HL-60/S4 treated with phorbol 12-myristate 13-acetate at 8.2 ng/mL for 4 days and 3 days (cell line): Measurements from ENCODE around the gene RNU11.
"Not testable (repeated sequence)": the region's sequence is repeated elsewhere in the genome, so short reads cannot be mapped to it uniquely, and the experiment has no call there.

Experiments
- in situ Hi-C: fragments of 300-500 bp; cut with MboI; formaldehyde crosslinking; loops from 2 replicates; pipeline ENCODE4 v1.15.0; 2022; ENCODE audit warnings: low sequenced_read_pairs

The RNU11 gene

DNA sequence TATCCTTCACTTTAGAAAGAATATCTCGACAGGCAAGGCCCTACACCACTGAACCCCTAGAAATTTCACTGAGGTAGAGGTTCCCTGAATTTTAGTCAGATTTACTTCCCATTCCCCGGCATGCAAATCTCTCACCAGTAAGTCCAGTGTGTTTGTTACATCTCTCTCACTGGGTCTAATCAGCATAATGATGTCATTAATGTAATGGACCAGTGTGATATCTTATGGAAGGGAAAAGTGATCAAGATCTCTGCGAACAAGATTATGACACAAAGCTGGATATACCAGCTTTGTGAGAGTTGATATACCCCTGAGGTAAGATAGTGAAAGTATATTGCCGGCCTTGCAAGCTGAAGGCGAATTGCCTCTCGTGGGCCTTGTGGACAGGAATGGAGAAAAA, 7.9 kb downstream of the RNU11 start:
- in situ Hi-C loops, result no loop called here

- in situ Hi-C loops, result no loop called here
Measured at GRCh38 chr1:28663871-28664470, 15.6 kb downstream of the RNU11 start.

- in situ Hi-C loops, result no loop called here
Measured at GRCh38 chr1:28666806-28667205, 18.4 kb downstream of the RNU11 start.

DNA sequence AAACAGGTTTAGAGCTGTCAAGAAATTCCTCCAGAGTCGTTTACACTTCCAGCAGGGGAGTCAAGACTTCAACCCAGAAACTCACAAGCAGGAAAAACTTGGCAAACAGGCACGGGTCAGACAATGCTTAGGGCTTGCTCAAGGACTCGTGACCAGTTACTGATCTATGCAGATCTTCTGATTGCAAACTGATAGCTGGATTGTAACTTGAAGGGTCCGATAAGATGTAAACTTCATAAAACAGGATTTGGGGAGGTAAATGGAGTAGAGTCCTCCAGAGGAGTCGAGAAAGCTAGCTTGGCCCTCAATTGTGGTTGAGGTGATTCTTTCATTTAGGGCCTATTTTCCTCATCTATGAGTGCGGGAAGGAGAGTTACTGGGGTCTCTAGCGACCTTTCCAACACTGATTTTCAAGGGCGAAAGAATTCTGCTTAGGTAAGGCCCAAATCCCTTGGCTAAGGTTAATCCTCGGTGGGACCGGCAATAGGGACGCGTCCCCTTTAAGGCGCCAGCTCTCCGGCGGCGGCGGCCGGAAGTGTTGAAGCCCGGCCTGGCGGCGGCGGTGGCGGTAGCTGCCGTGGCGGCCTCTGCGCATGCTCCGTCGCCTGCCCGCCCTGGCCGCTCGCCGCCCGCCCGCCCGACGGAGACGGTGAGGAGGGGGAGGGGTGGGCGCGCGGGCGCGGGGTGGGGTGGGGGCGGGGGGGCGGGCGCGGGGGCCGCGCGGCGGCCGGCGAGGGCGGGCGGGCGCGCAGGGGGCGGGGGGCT, 20.0 kb downstream of the RNU11 start, which contains the start of gene GMEB1:
Gene GMEB1, plus strand, starts transcription at position 594 of the 765 bp plus-strand sequence. CDS start 14,829 bp downstream, outside the sequence.
- in situ Hi-C loops, result no loop called here

GRCh38 chr1:28668956-28669723, 20.7 kb downstream of the RNU11 start:
- in situ Hi-C loops, result no loop called here

GRCh38 chr1:28671254-28671780, 22.9 kb downstream of the RNU11 start:
- in situ Hi-C loops, result no loop called here

DNA sequence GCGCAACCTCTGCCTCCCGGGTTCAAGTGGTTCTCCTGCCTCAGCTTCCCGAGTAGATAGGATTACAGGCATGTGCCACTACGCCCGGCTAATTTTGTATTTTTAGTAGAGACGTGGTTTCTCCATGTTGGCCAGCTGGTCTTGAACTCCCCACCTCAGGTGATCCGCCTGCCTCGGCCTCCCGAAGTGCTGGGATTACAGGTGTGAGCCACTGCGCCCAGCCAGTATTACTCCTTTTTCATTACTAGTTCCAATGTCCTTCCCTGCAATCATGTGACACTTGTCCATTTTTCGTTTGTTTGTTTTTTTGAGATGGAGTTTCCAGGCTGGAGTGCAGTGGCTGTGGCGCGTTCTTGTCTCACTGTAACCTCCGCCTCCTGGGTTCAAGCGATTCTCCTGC, 24.6 kb downstream of the RNU11 start:
- in situ Hi-C loops, result not testable (repeated sequence)

GRCh38 chr1:28675924-28676257, 27.5 kb downstream of the RNU11 start:
- in situ Hi-C loops, result no loop called here

GRCh38 chr1:28680151-28680550, 31.8 kb downstream of the RNU11 start:
- in situ Hi-C loops, result no loop called here

DNA sequence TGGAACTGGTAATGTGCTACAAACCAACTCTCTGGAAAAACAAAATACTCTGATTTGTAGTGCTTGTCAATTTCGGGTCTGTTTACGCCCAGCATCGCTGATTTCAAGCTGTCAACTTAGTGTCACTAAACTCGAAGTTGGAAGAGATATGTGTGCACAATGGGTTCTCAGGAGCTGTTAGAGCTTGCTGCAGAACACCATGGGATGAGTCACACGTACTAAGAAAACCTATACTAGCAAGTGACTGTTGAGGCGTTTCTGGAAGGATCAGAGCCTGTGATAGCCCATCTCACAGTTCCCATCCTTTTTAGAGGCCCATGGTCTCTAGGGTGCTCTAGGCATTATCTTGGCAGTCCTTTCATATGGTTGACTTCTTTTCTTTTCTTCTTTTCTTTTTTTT, 34.4 kb downstream of the RNU11 start:
- in situ Hi-C loops, result no loop called here

DNA sequence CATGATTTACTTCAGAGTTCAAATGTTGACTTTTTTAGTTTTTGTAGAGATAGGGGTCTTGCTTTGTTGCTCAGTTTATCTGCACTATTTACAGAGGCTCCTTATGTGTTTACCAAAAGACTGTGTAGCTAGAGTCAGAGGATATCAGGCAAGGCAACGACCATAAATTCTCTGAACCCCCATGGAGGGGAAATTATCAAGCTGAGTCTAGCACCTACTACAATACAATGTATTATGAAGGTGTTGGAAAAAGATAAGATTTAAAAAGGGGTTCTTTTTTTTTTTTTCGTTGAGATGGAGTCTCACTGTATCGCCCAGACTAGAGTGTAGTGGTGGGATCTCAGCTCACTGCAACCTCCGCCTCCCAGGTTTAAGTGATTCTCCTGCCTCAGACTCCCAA, 36.5 kb downstream of the RNU11 start:
- in situ Hi-C loops, result no loop called here

DNA sequence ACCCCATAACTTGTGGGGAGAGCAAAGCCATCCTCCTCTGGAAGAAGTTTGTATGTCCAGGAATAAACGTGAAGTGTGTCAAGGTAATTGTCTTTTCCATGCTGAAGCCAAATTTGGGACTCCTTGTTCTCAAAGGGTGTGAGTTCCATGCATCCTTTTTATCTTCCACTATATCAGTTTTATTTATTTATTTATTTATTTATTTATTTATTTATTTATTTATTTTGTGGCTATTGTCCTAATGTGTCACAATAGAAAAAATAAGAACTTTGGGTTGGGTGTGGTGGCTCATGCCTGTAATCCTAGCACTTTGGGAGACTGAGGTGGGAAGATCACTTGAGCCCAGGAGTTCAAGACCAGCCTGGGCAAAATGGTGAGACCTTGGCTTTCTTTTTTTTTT, 43.2 kb downstream of the RNU11 start:
- in situ Hi-C loops, result not testable (repeated sequence)
